Measurements from ENCODE around the gene PEA15.

- no peak for TF ChIP-seq CTCF (IDR thresholded peaks at IDR 0.05; ENCODE audit: extremely low read depth in 1 of 2, insufficient read depth in 1 of 2, low read depth in 1 of 2, low read length in 2 of 2)
- TF ChIP-seq MAX (IDR thresholded peaks at IDR 0.05; ENCODE audit: insufficient read depth, insufficient read length): no peak
- no peak for TF ChIP-seq POLR2AphosphoS5 (IDR thresholded peaks at IDR 0.05; ENCODE audit: insufficient read depth, low read depth, low read length)
- TF ChIP-seq POLR2A (IDR thresholded peaks at IDR 0.05; ENCODE audit: low read depth, low read length): no peak
- no peak for TF ChIP-seq EZH2 (IDR thresholded peaks at IDR 0.05; ENCODE audit: borderline replicate concordance, low read depth, low read length, severe bottlenecking)
Measured at GRCh38 chr1:160227561-160227960, 22.4 kb downstream of the PEA15 start.

Measured in endothelial cell of umbilical vein (primary cell).